Measurements from ENCODE around the gene GSG1L2.

GSG1L2 gene

DNA sequence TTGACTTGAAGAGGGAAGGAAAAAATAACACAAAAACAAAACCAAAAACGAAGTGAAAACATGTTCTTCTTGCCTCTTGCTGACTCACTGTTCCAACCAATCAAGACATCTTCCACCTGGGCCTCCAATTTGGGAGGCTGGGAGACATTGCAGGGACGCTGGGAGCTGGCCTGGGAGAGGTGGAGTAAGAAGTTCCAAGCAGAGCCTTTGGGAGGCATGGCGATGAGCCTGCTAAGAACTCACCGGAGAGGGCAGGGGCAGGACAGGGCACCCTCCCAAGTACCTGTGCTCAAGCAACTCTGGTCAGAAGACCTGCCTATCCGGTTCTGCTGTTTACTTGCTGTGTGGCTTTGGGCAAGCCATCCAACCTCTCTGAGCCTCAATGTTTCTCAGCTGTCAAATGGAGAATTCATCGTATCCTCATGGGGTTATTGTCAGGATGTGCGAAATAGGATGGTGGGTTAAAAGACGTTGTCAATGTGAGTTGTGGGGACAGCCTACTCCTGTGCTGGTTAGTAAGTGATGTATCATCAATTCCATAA is 3.0 kb upstream of the GSG1L2 start:
- DNase-seq, result no peak

DNA sequence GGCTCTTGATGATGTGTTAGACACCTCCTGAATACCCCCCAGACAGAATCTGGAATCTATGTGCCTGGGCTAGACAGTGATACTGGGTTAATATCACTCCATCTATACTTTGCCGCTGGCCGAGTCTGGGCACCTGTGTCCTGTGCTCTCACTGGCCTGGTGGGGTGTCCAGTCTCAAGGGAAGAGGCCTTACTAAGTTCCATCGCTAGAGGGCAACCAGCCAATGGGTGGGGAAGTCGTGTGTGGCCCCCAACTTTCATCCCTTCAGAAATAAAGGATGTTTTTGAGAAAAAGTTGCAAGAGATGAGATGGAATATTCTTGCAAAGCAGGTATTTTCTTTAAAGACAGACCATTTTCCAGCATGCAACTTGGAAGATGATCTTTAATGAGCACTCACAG is 2.2 kb upstream of the GSG1L2 start:
- DNase-seq, result no peak

DNA sequence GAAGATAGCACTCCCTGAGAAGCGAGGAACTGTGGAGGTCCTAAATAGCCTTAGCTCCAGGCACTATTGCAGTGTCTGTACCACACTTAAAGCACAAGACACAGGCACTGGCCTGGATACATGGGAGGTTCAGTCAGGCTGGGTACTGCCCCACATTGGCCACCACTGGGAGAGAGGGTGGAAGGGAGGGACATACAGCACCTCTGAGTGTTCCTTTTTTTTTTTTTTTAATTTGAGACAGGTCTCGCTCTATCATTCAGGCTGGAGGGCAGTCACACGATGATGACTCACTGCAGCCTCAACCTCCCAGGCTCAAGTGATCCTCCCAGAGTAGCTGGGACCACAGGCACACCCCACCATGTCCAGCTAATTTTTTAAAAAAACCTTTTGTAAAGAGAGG is 1.4 kb downstream of the GSG1L2 start:
- no peak for DNase-seq

DNA sequence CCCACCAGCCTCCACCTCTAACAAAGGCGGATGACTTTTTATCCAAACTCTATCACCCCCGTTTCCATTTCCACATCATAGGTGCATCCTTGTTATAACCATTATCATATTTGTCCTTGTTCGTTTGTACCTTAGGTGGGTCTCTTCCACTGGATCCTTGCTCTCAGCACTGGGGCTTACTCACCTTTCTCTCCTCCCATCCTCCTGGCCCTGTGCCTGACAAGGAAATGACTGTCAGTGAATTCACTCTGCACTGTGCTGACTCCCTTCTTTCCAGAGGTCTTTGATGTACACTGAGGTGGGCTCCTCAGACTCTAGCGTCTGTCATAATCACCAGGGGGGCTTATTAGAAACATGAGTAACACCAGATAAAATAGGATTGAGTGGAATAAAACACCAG is 3.1 kb downstream of the GSG1L2 start:
- no peak for DNase-seq

DNA sequence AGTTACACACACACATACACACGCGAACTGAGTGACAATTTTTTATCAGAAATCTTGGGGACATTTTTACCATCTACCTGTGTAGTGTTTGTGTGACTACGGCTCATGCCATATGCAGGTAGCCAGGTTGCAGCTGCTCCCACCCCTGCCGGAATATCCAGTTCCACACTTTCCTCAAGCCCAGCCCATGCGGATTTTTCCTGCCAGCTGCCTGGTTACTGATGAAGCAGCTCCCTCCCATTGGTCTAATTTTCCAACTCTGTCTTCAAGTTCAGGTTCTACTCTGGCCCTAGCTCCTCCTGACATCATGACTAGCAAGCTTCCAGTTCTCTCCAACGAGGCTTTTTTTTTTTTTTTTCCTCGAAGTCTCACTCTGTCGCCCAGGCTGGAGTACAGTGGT is 4.8 kb downstream of the GSG1L2 start:
- no peak for DNase-seq

DNA sequence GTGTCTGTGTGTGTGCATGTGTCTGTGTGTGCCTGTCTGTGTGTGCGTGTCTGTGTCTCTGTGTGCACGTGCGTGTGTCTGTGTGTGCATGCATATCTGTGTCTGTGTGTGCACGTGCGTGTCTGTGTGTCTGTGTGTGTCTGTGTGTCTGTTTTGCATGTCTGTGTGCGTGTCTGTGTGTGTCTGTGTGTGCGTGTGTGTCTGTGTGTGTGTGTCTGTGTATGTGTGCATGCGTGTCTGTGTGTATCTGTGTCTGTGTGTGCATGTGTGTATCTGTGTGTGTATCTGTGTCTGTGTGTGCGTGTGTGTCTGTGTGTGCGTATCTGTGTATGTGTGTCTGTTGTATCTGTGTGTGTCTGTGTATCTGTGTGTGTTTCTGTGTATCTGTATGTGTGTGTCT is 5.4 kb downstream of the GSG1L2 start:
- DNase-seq, result no peak

DNA sequence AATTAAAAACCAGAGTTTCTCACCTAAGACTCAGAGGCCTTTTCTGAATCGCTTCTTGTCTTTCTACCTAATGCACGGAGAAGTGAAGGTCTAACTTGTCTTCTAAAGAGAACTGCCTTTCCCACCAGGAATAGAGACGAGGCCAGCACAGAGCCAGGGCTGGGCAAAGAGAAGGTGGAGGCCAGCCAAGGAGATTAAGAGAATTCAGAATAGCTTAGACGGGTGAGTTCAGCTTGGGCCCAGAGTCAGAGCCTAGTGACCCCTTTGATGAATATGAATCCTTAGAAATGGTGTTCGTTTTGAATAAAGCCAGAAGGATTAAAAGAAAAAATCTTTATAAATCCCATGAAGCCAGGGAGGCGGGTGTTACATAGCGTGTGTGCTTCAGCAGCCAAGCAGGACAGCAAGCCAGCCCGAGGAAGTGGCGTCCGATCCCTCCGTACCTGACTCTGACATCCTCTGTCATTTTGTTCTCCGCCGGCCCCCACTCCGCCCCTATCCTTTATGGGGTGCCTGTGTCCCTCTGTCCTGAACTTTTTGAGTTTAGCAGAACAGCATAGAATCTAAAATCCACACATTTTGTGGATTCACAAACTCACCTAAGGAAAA is 7.4 kb downstream of the GSG1L2 start:
- no peak for DNase-seq

DNA sequence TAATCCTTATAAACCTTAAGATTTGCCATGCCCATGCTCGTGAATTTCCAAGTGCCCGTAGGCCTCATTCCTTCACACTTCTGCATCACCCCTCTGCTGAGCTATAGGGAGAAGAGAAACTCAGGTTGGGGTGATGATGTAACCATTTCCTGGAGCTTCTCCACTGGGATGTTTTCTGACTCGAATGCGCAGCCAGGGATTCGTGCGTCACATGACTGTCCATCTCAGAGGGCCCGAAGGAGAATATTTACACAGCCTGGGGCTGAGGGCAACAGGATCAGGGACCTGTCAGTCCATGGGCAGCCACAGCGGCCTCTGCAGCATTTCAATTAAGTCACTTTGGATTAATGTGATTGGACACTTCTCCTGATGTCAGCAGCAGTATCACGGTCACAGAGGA is 8.7 kb downstream of the GSG1L2 start:
- no peak for DNase-seq

DNA sequence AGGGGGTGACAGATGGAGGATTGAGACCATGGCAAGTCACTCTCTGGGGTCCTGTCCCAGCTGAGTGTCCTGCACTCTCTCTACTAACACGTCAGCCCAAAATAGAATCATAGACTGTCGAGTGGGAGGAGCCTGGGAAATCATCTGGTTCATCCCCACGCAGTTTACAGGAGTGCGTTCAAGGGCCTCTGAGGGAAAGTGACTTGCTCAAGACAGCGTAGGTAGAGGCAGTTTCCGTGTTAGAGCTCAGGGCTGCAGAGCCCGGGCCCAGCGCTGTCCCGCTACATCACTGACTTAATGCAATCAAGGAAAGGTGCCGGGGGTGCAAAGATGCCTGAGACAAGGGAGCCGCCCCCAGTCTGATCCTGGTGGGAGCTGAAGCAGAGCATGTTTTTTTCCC is 10.3 kb downstream of the GSG1L2 start:
- DNase-seq, result no peak

DNA sequence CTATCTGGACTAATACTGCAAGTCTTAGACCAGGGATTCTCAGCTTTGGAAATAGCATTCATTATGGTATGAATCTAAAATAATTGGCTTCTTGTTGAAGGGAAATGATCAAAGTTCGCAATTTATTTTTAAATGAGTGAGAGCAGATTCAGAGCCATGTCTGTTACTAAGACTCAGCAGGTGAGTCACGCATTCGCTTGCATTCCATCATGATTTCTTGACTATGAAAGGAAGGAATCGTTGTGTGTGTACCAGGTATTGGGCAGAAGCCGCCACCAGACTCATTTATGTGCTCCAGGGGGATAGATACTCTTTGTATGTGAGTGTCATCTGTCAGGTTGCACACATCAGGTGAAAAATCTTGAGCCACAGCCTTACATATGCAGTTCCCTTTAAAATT is 10.8 kb downstream of the GSG1L2 start:
- DNase-seq, result no peak

DNA sequence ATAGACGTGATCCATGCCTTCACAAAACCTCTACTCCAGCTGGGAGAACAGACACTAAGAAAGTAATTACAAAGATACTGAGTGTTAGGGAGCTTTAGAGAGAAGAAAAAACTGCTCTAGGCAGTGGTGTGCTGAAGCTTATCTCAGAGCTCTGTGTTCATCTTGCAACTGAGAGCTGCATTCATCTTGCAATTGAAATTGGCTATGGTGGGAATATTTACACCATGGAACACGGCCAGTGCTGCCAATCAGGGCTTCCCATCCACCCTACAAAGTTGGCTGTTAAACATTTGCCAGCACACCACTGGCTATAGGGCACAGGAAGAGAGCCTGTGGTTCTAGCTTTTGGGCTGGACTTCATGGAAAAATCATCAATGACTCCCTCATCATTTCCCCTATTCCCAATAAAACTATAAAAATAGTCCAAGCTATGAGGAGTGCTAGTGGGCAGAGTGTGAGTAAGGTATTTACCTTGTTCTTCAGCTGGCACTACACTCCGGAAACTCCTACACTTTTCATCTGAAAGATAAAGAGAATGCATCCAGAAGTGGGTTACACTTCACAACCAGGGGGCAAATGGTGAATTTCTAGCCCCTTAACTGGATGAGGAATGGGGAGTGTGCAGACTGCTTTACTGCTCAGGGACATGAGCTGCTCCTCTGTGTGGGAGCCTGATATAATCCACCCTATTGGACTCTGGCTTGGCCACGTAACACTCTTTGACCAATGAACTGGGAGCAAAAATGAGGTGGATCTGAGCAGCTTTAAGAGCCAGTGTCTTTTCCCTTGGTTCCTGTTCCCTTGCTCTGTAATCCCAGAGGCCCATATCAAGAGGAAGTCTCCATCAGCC is 11.6 kb downstream of the GSG1L2 start:
- DNase-seq, result no peak

DNA sequence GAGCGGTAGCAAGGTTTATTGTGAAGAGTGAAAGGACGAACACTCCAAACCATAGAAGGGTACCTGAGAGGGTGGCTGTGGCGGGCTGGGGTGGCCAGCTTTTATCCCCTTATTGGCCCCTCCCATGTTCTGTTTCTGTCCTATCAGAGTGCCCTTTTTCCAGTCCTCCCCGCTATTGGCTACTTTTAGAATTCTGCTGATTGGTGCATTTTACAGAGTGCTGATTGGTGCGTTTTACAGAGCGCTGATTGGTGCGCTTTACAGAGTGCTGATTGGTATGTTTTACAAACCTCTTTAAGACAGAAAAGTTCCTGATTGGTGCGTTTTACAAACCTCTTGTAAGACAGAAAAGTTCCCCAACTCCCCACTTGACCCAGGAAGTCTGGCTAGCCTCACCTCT is 12.5 kb downstream of the GSG1L2 start:
- no peak for DNase-seq

DNA sequence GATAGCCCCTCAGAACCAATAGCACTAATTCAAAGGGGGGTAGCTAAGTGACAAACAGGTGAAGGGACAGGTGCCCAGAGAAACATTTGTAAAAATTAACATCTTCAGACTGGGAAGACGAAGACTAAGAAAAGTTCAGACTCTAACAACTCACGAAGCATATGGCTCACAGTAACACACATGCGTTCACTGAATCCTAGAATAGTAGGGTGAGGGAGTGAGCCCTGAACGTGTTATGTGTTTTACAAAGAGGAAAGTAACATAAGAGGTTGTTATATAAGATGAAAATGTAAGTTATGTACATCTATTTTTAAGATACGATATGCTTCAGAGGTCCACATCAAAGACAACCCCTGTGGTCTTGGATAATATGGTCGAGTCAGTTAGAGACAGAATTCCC is 15.2 kb downstream of the GSG1L2 start:
- DNase-seq, result no peak

DNA sequence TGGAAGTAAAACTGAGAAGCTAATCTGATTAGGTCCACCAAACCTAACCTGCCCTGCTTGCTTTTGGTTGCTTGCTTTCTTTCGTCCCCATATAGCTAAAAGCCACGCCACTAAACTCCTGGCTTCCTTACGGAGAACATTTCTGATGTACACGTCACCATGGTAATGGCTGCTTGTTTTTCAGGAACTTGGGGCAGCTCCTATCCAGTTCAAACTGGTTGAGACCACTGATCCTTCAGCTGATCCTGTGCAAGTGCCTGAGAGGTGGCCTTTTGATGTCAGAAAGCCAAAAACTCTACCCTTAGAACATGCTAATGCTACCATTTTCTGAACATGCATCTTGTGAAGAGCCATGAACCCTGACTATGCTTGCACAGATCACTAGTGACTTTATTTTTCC is 16.1 kb downstream of the GSG1L2 start:
- DNase-seq, result no peak

DNA sequence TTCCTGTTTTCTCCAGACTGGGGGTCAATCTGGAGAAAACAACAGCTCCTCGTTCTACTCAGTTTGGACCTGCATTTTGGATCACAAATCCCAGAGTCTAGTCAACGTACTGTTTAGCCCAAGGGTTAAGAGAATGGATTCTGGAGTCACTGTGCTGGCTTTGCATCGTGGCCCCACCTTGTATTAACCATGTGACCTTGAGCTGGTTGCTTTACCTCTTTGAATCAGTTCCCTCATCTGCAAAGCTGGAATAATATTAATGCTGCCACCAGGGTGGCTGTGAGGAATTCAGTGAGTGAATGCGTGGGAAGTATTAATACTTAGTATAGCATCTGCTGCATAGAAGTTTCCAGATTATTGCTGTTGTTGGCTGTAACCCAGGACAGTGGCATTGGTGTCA is 19.2 kb downstream of the GSG1L2 start:
- DNase-seq, result no peak

DNA sequence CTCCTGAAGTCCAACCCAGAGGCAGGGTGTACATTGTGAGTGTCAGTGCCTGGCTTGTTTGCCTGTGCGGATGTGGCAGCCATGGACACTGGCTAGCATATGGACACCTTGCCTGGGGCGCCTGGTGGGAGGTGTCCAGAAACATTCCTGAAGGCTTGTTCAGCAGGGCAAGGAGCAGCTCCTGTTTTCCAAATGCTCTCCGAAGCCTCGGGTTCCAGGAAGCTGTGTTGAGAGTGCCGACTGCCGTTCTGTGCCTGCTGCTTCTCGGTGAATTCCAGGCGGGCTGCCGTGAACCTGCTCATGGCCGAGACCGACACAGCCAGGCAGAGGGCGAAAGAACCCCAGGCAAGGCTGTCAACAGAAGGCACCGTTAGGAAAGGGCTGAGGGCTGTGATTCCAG is 19.6 kb downstream of the GSG1L2 start:
- DNase-seq, result no peak

DNA sequence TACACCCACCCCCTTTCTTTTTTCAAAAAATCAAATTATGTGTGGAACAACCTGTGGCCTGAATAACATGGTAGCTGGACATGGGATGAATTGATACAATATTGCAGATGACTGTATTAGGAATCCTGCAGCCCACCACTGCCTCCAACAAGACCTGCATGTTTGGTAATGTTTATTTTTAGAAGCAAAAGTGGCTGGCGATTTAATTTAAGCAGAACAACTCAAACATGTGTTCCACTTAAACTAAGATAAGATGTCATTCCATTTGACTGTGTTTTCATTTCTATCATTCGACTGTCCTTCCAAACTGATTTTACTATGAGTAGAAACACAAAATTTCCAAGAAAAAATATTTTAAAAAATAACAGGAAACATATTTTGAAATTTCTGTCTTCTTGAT is 20.4 kb downstream of the GSG1L2 start:
- no peak for DNase-seq

DNA sequence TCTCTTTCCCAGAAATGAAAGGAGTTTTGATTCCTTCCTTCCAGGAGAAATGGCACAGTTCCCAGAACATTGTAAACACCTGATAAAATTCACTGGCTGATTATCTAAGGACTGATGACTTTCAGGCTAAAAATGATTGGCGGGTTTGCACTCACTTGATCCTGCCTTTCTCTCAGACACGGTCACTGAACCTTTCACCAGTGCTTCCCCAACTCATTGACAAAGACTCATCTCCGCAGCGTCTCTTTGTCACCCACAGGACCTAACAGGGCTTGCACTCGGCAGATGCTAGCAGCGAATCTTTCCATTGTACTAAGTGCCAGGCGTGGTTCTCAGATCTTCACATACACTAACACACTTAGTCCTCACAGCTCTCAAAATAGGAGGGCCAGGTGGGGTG is 23.2 kb downstream of the GSG1L2 start:
- no peak for DNase-seq

DNA sequence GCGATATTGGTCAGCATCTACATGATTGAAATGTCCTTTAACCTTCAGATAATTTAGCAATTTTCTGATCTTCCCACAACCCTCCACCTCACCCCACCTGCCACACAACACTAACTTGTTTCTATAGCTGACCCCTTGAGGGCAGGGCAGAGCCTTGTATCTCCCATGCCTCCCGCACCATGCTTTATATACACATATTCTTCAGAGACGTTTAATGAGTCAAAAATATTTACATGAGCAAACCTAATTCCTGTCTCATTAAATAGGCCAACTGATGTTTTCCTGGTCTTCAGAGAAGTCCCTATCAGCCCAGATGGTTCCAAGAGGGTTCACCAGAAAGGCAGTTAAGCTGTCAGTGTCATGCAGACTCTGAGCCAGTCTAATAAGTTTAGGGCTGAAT is 23.9 kb downstream of the GSG1L2 start:
- DNase-seq, result no peak

DNA sequence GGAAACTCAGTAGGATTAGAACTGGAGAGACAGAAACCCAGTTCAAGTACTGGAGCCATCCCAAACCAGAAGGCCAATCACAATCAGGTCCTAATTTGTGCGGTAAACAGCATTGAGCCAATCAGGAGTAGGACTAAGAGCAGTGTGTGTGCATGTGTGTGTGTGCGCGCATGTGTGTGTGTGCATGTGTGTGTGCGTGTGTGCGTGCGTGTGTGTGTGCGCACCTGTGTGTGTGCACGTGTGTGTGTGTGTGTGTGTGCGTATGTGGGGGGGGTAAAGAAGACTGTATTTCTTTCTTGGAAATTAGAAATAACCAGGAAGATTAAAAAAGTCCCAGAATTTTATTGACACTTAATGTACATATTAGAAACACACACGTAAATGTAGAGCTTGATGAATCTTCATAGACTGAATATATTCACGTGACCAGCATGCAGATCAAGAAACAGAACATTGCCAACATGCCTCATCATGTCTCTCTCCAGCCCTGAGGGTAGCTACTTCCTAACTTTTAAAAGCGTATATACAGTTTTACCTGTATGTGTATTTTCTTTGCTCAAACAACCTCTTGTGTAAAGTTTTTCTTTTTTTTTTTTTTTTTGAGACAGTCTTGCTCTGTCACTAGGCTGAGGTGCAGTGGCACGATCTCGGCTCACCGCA is 29.6 kb downstream of the GSG1L2 start:
- DNase-seq, result no peak

DNA sequence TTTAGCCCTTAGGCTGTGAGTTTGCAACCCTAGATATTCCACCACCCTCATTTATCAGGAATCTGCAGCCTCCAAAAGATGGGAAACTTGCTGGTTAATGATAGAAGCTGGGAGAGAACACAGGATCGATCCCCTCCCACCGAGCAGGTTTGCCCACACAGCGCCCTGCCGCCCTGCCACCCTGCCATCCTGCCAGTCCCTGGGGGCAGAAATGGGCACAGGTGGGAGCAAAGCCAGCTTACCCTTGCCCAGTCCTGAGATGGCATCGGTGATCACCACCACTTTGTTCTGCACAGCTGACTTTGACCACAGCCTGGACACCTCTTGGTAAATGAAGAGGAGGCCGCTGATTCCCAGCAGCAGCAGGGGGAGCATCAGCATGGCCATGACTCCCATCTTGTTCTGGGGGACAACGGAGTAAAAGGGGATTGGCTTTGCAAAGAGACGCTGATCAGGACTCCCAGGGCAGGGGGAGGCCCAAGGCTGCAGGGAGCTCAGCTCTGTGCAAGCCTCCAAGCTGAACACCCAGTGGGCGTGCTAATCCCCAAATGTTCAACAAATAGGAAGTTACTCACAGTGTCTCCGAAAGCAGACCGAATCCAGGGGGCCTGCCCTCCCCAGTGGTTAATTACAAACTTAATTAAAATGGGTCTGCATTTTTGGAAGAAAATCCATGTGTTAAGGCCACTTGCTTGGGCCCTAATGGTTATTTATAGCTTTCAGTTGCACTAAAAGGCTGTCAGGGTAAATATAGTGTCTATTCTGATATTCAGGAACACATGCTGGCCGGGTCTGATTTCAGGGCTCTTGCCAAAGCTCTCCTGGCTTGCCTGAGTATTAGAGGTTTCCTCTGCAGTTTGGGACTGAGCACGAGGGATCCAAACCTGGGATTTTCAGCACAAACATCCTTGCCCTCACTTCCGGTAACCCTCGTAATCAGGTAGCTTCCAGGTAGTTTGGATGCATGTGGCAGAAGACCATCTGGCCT is 30.7 kb downstream of the GSG1L2 start, which contains the start of gene DHRS7C:
DHRS7C (minus strand) TSS at position 704 of the 988 bp plus-strand sequence; CDS start at position 396, 308 bp downstream.
- DNase-seq, result no peak

DNA sequence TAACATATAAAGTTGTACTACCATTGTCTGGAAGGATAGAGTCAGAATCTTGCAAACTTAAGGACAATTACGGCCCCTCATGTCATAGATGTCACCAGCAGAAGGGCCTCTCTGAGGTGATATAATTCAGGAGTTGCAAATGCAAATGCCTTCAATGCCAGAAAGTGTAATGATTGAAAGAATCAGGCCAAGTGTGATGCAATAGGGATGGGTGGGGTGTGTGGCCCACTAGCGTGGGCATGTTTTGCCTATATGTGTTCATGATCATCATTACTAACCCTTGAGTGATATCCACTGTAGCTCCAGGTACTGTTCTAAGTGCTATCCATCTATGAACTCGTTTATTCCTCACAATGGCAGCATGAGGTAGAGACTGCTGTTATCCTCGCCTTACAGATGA is 31.6 kb downstream of the GSG1L2 start:
- DNase-seq, result no peak

DNA sequence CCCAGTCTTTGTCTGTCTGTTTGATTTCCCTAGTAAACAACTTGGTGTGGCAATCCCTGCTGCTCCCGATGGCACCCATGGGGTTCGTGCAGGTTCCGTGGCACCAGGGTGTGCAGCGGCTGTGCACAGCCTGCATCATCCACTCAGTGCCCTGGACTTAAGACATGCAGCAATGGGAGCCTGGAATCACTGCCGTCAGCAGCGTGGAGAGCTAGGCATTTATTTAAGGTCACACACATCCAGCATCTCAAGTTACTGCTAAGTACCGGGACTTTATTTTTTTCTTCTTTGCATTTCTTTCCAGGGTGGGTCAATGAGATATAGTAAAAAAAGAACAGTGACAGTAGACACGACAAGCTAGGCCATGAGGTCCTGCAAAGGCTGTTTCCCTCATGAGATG is 33.3 kb downstream of the GSG1L2 start:
- no peak for DNase-seq
